HG03342 (cell line): ENCODE results near the gene CTSO.

Experiments
- ATAC-seq: cut with Tn5 transposase; IDR thresholded peaks from one replicate; pipeline ENCODE4 v1.9.1; 2021; ENCODE audit warnings: mild to moderate bottlenecking, moderate library complexity; ENCODE audit not compliant: unreplicated experiment

The CTSO gene, protein sequence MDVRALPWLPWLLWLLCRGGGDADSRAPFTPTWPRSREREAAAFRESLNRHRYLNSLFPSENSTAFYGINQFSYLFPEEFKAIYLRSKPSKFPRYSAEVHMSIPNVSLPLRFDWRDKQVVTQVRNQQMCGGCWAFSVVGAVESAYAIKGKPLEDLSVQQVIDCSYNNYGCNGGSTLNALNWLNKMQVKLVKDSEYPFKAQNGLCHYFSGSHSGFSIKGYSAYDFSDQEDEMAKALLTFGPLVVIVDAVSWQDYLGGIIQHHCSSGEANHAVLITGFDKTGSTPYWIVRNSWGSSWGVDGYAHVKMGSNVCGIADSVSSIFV

DNA sequence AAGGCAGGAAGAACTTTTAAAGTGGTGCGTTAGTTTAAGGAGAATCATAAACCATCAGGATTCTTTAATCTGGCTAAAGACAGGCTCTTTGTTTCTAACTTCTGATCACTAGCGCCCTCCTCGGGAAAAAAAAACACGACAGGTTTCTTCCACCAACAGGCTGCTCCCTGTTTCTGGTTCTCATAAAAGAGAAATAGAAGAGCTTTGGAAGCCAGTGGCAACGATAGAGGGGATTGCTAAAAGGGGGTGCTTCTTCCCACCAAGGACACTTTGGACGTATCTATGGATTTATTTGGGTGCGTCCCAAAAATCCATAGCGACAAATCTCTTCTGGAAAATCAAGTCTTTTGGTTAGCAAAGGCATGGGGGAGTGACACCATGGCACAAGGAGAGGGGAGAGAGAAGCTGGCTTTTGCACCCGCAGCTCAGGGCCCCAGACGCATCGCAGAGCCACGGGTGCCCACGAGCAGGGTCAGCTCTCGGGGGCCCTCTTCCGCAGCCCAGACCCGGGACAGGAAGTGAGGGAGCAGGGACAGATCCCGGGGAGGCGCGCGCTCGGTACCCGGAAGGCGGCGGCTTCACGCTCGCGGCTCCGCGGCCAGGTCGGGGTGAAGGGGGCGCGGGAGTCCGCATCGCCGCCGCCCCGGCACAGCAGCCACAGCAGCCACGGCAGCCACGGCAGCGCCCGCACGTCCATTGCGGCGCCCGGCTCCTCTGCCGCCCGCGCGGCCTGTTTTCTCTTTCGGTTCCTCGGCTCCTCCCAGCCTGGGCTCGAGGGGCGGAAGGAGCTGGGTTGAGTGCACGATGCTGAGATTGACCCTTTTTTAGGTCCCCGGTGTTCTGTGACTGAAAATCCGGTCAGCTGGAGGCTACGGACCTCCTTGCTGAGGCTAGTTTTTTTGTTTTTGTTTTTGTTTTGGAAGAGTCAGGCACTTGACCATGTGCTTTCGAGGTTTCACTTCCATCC, at the start of gene CTSO:
Gene CTSO, minus strand, starts transcription at position 716 of the 967 bp plus-strand sequence. Its CDS starts 19 bp downstream, at position 697.
- peak; percentile 93 for ATAC-seq

DNA sequence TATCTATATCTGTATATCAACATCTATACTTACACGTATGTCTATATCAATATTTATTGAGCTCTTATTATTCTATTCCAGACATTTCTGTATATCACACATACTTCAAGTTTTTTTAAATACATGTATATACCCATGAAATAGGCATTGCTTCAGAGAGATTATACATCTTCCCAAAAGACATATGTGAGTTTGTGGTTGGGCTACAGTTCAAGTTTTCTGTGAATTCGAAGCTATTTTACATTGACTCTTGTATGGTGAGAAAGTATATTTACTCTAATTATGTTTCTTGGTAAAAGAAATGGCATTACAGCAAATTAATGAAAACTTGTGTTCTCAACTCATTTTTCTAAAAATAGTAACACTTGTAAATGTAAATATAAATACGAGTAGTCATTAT, 46.8 kb upstream of the CTSO start:
- no peak for ATAC-seq

DNA sequence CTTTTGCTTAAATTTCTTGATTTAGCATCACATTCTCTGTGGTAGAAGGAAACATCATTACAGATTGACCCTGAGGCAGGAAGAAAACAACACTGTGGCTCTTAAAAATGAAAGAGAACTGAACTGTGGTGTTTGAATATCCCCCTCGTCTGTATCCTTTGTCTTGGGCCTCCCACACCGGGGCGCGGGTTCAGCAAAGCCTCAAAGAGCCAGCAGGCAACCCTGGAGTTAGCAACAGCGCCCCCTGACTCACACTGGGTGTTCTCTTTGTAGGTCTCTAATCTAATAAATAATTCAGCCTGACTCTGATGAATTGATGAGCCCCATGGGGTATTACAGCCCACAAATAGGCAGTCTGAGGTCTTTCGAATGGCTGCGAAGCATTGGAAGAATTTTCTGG, 46.1 kb upstream of the CTSO start:
- no peak for ATAC-seq

DNA sequence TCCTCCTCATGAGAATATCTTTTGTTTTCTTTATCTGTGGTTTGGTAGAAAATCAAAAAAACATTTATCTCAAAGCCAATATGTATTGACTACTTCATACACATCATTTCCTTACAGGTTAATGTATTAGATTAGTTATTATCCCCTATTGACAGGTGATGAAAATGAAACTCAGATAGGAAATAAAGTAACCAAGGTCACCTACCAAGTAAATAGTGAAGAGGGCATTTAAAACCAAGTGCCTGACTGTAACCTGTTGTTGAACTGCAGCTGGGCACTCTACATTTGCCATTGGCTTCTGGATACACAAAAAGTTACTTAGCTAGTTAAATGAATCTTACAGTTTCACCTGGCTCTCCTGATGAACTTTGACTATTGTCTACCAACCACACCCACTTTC, 41.4 kb upstream of the CTSO start:
- no peak for ATAC-seq

DNA sequence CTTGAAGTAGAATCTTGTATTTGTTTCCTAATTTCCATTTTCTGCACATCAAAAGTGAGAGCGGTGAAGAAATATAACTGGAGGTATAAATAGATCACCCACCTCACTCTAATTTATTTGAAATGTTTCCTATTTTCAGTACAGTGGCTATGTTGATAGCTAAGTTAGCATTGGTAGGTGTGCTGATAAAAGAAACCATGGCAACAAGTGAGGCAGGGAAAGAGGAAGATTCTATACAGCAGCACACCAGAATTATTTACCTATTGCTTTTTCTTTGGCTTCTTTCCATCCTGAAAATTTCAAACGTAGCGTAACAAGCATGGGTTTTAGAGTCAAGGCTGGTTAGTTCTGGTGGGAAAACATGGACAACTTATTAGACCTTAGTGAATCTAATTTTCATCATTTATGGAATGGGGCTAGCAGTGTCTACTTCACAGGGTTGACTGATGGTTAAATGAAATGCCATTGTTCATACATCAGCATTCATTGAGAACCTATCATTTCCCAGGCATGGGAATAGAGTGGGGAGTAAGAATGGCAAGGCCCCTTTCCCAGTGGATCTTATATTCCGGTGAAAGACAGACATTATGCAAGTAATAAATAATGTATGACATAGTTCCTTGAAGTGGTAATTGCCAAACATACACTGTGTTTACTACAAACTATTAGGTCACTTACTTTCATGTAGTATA, 30.6 kb upstream of the CTSO start:
- no peak for ATAC-seq

DNA sequence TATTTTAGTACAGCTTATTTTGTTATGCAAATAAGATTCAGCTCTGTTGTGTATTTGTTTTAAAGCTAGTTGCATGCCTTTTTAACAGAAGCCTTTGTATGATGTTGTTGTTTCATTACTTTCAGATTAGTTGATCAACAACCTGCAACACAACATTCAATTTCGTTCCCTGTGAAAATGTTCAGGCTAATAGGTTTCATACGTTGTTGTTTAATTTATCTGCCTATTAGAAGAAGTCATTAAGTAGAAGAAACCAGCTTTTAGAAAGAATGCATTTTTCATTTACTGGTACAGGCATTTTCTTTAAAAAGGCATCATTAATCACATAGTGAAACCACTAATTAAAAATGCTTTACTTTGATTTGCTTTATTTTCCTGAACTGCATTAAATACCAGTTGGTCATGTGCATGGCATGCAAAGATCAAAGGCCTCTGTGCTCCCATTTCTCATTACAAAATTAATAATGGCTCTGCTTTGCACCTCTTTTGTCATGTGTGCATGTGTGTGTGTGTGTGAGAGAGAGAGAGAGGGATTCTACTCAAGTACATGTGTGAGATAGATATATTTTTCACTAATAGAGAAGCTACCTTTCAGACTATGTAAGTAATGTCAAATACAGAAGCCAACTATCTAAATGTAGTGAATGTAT, 29.2 kb upstream of the CTSO start:
- ATAC-seq: no peak

DNA sequence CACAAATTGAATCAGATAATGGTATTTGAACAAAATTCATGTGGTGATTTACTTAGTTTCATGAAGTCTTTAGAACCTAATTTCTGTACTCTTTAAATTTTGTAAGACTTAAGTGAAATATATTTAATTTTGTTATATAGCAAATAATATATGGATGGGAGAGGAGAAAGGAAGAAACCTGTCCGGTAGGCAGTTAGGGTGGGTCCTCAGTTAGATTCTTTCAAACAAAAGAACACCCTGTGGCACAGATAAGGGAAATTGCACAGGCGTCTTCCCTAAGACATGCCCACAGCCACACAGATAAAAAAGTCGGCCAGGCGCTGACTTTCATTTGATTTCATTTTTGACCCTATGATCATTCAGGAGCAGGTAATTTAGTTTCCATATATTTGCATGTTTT, 25.1 kb upstream of the CTSO start:
- ATAC-seq: no peak

DNA sequence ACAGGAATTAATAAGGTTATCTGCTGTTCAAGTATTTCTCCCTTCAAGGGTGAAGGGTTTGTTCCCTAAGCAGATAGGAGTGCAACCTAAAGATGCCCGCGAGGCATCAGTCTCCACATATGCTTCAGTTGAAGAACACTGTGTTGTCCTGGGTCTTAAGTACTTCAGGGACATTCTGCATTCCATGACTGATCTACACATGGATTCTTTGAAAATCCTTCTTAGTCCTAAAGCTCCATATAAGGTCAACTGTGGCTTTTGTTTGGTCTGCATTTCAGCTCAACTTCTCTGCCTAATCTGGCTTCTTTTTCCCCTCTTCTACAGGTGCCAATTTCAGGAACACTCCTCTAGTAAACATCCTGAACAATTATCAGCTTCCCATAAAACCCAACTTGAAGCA, 21.8 kb upstream of the CTSO start:
- ATAC-seq: no peak

DNA sequence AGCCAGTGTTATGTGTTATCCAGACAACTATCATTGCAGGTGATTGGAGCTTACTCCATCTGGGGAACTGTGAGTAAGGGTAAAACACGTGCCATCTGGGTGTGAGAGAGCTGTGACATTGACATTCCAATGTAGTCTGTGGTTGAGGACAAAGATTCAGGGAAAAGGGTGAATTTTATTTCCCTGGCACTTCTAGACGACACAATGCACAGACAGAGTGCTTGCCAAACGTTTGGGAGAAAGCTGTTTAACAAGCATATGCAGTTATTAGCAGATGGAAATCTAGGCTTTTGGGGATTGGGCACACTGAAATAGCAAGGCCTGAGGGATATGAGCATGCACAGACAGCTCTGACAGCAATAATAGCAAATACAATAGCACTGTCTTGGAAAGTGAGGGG, 21.3 kb upstream of the CTSO start:
- no peak for ATAC-seq

DNA sequence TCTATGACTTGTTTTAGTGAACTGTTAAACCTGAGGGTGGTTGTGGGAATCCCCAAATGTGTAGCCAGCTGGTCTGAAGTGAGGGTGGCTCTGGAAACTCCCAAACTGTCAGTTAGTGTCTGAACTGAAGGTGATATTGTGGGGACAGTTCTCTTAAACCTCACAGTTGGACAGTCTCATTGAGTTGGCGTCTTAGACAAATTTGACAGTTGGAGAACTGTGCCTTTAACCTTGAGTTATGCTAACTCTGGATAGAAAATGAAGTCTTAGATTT, 20.7 kb upstream of the CTSO start:
- ATAC-seq: peak; percentile 98

DNA sequence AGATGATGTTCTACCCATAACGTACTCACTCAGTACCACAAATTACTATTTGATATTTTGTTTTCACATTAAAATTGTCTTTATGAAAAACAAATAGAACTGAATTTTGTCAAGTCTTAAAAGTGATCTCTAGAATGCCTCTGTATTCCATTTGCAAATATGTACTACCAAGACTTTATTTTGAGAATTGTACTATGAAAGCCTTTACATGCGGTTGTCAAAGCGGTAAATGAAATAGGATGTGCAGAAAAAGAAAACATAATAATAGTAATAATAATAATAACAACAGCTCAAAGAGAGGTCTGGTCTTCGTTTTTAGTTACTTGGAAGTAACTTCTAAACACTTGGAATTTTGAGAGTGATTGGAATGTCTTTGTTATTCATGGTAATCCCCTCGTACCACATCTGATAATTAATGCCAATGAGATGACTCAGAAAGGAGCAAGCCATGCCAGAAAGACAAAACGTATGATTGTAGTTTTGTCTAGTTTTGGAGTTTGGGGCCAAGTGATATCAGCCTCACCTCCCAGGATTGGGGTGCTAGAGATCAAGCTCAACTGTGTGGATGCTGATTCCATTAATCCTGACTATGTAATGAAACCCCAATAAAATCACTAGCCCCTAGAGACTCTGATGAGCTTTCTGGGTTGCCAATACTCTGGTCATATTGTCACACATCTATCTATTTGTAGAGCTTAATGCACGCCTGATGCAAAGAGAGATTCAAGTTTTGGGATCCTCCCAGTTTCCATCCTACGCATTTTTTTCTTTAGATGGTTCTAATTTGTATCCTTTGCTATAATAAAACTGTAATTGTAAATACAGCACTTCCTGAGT, 20.2 kb upstream of the CTSO start:
- peak; percentile 24 for ATAC-seq

DNA sequence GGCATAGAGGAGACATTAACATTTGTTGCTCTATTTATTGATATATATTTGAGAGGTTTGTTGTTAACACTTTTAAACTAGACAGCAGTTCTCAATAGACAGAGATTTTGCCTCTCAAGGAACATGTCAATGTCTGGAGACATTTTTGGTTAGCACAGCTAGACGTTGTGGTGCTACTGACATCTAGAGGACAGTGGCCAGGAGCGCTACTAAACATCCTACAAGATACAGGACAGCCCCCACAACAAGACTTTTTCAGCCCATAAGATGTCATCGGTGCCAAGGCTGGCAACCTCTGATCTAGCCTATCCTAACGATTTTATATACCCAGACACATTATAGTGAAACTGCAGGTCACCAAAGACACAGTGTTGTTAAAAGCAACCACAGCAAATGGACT, 18.4 kb upstream of the CTSO start:
- ATAC-seq: peak; percentile 47

DNA sequence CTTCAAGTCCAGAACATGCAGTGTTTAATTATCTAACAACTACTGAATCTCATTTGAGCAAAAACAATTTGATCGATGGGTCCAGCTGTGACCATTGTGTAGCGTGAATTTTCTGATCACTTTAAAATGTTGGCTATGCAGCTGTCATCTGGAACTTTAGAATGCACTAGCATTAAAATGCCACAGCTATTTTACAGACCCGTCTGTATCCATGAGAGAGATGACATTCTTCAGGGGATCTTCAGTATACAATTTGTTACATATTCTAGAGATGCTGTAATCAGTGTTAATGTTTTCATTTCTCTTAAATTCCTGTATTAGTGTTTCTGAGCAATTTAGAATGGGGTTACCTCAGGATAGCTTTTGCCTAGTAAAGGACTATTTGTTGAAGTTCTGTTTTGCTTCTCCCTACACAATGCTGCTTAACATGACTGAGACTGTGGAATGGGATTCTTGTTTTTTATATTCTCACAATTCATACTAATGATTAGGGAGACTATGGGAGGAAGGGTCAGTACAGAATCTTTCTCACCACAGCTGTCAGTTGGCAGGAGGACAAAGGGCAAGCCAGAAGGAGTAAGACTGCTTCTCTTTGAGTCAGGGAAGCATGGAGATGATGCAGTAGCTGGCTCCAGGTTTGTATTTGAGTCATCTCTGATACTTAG, 13.2 kb upstream of the CTSO start:
- ATAC-seq: no peak

DNA sequence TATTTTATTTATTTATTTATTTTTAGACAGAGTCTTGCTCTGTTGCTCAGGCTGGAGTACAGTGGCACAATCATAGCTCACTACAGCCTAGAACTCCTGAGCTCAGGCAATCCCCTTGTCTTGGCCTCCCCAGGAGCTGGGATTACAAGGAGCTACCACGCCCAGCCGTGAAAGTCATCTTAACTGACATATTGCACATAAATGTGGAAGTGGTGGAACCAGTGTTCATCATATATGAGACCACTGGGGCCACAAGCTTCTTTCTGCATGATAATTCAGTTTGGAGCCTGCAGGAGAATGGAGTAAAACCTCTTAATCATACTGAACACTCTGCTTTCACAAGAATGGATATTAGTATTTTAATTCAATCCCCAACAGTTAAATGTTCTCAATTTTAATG, 12.5 kb upstream of the CTSO start:
- ATAC-seq: no peak

DNA sequence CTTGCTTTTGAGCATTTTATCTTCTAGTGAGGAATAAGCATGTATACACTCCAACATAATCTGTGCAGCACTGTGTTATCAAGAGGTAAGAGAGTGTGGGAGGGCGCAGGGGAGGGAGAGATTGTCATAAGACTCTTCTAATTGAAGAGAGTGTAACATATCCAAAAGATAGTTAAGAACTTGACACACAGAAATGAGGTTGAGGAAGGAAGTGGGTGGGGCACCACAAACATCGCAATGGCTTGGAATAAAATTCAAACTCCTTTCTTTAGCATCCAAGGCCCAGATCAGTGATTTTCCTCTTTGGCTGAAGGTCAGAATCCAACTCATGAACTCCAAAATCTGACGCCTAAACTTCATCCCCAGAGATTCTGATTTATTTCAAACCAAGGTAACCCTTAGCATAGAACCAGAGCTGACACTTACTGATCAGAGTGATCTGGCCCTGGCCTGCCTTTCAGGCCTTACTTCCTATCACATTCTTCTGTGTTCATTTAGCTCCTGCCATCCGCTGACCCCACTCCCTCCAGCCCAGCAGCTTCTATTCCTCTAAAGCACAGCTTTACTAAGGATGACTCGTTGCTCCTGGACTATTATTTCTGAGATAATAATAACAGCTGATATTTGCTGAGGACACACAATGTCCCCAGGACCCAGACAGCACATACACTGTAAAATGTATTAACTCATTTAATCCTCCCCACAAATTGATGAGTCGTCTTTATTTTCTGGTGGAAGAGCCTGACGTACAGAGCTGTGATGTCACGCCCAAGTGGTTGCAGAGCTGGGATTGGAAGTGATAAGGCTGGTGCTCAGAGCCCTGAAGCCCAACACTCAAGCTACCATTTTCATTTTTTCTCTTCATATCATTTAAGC, 10.6 kb upstream of the CTSO start:
- ATAC-seq: no peak

DNA sequence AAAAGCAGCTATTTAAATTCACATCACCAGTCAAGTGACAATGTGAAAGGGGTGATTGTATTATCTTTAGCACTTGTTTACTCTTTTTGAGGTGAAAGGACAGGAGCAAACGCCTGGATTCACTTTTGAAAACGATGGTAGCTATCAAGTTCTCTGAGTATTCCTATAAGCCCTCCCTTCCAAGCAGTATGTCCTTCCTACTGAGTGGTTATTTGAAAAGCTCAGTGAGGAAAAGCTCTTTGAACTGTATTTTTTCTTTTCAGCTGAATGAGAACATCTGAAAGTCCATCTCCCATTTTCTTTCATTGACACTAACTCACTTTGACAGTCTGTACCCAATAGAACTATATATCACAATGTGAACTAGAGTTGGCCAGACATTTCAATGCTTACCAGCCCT, 9.1 kb upstream of the CTSO start:
- ATAC-seq: no peak

DNA sequence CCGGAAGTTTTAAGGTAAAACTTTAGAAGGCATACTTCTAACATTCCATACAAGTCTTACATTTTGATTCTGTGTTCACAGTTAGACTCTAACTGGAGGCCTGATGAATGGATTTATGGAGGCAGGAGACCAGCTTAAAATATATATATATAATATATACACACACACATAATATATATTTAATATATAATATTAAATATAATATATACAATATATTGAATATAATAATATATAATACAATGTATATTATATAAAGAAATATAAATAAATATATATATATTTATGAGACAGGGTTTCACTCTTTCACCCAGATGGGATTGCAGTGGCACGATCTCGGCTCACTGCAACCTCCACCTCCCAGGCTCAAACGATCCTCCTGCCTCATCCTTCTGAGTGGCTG, 7.9 kb upstream of the CTSO start:
- no peak for ATAC-seq

DNA sequence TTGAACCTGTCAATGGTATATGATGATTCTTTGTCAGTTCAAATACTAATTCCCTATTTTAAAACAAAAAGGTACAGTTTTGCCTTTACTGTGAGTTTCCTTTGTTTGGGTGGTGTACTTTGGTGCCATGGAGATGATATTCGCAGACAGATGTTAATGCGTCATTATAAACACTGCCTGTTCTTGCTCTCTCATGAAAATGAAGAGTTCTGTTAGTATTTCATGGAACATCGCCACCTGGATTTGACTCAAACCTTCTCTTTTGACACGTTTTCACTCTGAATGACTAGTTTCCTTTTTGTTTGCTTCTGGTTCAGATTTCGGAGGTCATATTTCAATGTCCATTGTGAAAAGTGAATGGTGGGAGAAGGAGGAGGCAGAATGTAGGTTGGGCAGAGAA, 6.9 kb upstream of the CTSO start:
- no peak for ATAC-seq

DNA sequence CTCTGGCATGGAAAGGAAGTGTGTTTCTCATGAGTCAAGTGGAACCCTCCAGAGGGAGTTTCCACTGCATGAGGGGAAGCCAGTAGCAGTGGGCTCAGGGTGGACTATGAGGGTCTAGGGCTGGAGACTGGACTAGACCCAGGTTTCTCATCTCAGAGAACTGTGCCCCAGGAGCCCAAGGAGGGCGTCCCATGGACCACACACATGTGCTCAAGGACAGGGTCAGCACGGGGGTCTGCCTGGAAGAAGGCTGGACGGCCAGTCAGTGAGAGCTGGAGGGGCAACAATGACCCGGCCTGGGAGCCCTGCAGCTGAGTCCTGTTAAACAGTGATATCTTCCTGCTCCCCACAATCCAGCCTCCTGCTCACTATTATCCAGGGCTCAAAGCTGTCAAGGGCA, 5.8 kb upstream of the CTSO start:
- no peak for ATAC-seq
